AG09309 (cell line): Measurements from ENCODE around the gene UBE2D1.

Experiments used
- DNase-seq: peaks from one replicate; pipeline ENCODE4 v3.0.0-alpha.2; 2010; ENCODE audit warnings: low read depth
- H3K4me3 ChIP-seq: 2 replicates; pipeline ENCODE4 v1.5.1; 2011; ENCODE audit warnings: mild to moderate bottlenecking, low read depth, low read length, moderate library complexity; ENCODE audit not compliant: control insufficient read depth
- CTCF ChIP-seq: IDR thresholded peaks from 2 replicates; pipeline ENCODE4 v1.5.1; 2011; ENCODE audit warnings: mild to moderate bottlenecking, low read depth, low read length, inconsistent platforms; ENCODE audit not compliant: insufficient read depth, control insufficient read depth; ENCODE audit errors: missing control alignments

The UBE2D1 gene

GRCh38 chr10:58397830-58398229 is 63.0 kb downstream of the UBE2D1 start:
- TF ChIP-seq CTCF = no peak

GRCh38 chr10:58399410-58399809 is 64.6 kb downstream of the UBE2D1 start:
- DNase-seq = no peak
- TF ChIP-seq CTCF = no peak
- no peak overlapping the region for H3K4me3 ChIP-seq

More at GRCh38 chr10:58397830-58398229, 63.0 kb downstream of the UBE2D1 start:
- no peak overlapping the region for H3K4me3 ChIP-seq
- no peak for DNase-seq

- no peak for TF ChIP-seq CTCF
- no peak overlapping the region for H3K4me3 ChIP-seq
- DNase-seq = no peak
Measured at GRCh38 chr10:58400609-58401008, 65.8 kb downstream of the UBE2D1 start.

- H3K4me3 ChIP-seq = no peak overlapping the region
- TF ChIP-seq CTCF = no peak
- DNase-seq = no peak
Measured at GRCh38 chr10:58404001-58404400, 69.2 kb downstream of the UBE2D1 start.

GRCh38 chr10:58409956-58410610 is 75.3 kb downstream of the UBE2D1 start:
- no peak for DNase-seq
- no peak for TF ChIP-seq CTCF

GRCh38 chr10:58412502-58412961 is 77.7 kb downstream of the UBE2D1 start:
- DNase-seq = peak; percentile 71

More at GRCh38 chr10:58409956-58410610, 75.3 kb downstream of the UBE2D1 start:
- H3K4me3 ChIP-seq = no peak overlapping the region

More at GRCh38 chr10:58412502-58412961, 77.7 kb downstream of the UBE2D1 start:
- no peak overlapping the region for H3K4me3 ChIP-seq
- TF ChIP-seq CTCF = peak; percentile 34
